Activated T-cell treated with anti-CD3 and anti-CD28 coated beads, Interleukin-2, amount 50 U/mL, for 4 hours (primary cell): ENCODE data around the gene STARD3. TPM values are rescaled to one million over a fixed set of nuclear protein-coding genes. Genes with fewer than 3 reads are reported as not detected.

Experiments
- ATAC-seq, 2 donors: fragments of 200-7000 bp; cut with Tn5 transposase; one replicate each; pipeline ENCODE4 v1.10.0; 2021
- DNase-seq: peaks from one replicate; pipeline ENCODE4 v3.0.0-alpha.2; 2020
- H3K27me3 Mint-ChIP-seq: one replicate; pipeline ENCODE4 v1.8.0; 2021; ENCODE audit warnings: low read depth, mixed read lengths
- H3K36me3 Mint-ChIP-seq: one replicate; pipeline ENCODE4 v1.8.0; 2022; ENCODE audit warnings: mixed read lengths; ENCODE audit not compliant: insufficient read depth
- H3K4me1 Mint-ChIP-seq: one replicate; pipeline ENCODE4 v1.8.0; 2021; ENCODE audit warnings: low read depth, mixed read lengths
- H3K4me3 Mint-ChIP-seq: one replicate; pipeline ENCODE4 v1.8.0; 2021; ENCODE audit warnings: mild to moderate bottlenecking, moderate library complexity, mixed read lengths
- H3K9me3 Mint-ChIP-seq: one replicate; pipeline ENCODE4 v1.8.0; 2021; ENCODE audit warnings: mixed read lengths
- total RNA-seq, 3 donors: library from RNA; stranded (reverse); gene quantifications; one replicate each; pipeline ENCODE4 v1.2.1, GENCODE V29; 2021

Gene STARD3
- total RNA-seq, 3 donors from 2014 or later = 66.0 to 67.1 (median 66.4) TPM

- DNase-seq (no peak), ATAC-seq (no peak)
- Mint-ChIP-seq H3K4me1 (peaks cover 9% of the 10 kb centered on the region), H3K36me3 (no peaks in the 10 kb centered on the region), H3K4me3 (no peak overlapping the region), H3K9me3 (no peaks in the 10 kb centered on the region), H3K27me3 (peaks cover 17% of the 10 kb centered on the region)
Measured at GRCh38 chr17:39669897-39670735, 33.2 kb downstream of the STARD3 start.

GRCh38 chr17:39670746-39671145, 33.8 kb downstream of the STARD3 start:
- peaks cover 17% of the 10 kb centered on the region for H3K27me3 Mint-ChIP-seq
- no peak overlapping the region for H3K4me3 Mint-ChIP-seq
- DNase-seq (no peak), ATAC-seq (no peak)
- no peaks in the 10 kb centered on the region for H3K9me3 Mint-ChIP-seq
- peaks cover 15% of the 10 kb centered on the region for H3K4me1 Mint-ChIP-seq
- no peaks in the 10 kb centered on the region for H3K36me3 Mint-ChIP-seq

- H3K4me3 Mint-ChIP-seq = no peak overlapping the region
- H3K9me3 Mint-ChIP-seq = no peaks in the 10 kb centered on the region
- peaks cover 10% of the 10 kb centered on the region for H3K27me3 Mint-ChIP-seq
- DNase-seq = no peak
- H3K36me3 Mint-ChIP-seq = no peaks in the 10 kb centered on the region
- no peak for ATAC-seq
- peaks cover 26% of the 10 kb centered on the region for H3K4me1 Mint-ChIP-seq
Measured at GRCh38 chr17:39671651-39672521, 34.9 kb downstream of the STARD3 start.

GRCh38 chr17:39672522-39673334, 35.8 kb downstream of the STARD3 start:
- peaks cover 34% of the 10 kb centered on the region for H3K4me1 Mint-ChIP-seq
- DNase-seq (no peak), ATAC-seq (no peak)
- H3K36me3 Mint-ChIP-seq = no peaks in the 10 kb centered on the region
- no peaks in the 10 kb centered on the region for H3K9me3 Mint-ChIP-seq
- peaks cover 8% of the 10 kb centered on the region for H3K27me3 Mint-ChIP-seq
- no peak overlapping the region for H3K4me3 Mint-ChIP-seq

GRCh38 chr17:39673335-39674081, 36.6 kb downstream of the STARD3 start:
- H3K9me3 Mint-ChIP-seq = no peaks in the 10 kb centered on the region
- DNase-seq (no peak), ATAC-seq (no peak)
- H3K4me3 Mint-ChIP-seq = no peak overlapping the region
- no peaks in the 10 kb centered on the region for H3K36me3 Mint-ChIP-seq
- peaks cover 40% of the 10 kb centered on the region for H3K4me1 Mint-ChIP-seq
- peaks cover 6% of the 10 kb centered on the region for H3K27me3 Mint-ChIP-seq

GRCh38 chr17:39674179-39674578, 37.2 kb downstream of the STARD3 start:
- Mint-ChIP-seq H3K4me3 (no peak overlapping the region), H3K9me3 (no peaks in the 10 kb centered on the region), H3K36me3 (no peaks in the 10 kb centered on the region), H3K27me3 (peaks cover 3% of the 10 kb centered on the region), H3K4me1 (peaks cover 44% of the 10 kb centered on the region)
- DNase-seq = no peak
- ATAC-seq = no peak

- no peaks in the 10 kb centered on the region for H3K9me3 Mint-ChIP-seq
- peaks cover 1% of the 10 kb centered on the region for H3K27me3 Mint-ChIP-seq
- H3K4me1 Mint-ChIP-seq = peaks cover 50% of the 10 kb centered on the region
- H3K4me3 Mint-ChIP-seq = no peak overlapping the region
- DNase-seq (no peak), ATAC-seq (no peak)
- H3K36me3 Mint-ChIP-seq = no peaks in the 10 kb centered on the region
Measured at GRCh38 chr17:39674702-39675389, 37.9 kb downstream of the STARD3 start.

- H3K27me3 Mint-ChIP-seq = no peaks in the 10 kb centered on the region
- DNase-seq = no peak
- ATAC-seq = peak in 1 of 2 donors; percentile 1
- H3K36me3 Mint-ChIP-seq = peaks cover 3% of the 10 kb centered on the region
- H3K9me3 Mint-ChIP-seq = no peaks in the 10 kb centered on the region
- no peak overlapping the region for H3K4me3 Mint-ChIP-seq
- peaks cover 57% of the 10 kb centered on the region for H3K4me1 Mint-ChIP-seq
Measured at GRCh38 chr17:39675390-39676082, 38.6 kb downstream of the STARD3 start.

GRCh38 chr17:39676198-39676819, 39.4 kb downstream of the STARD3 start:
- no peaks in the 10 kb centered on the region for H3K9me3 Mint-ChIP-seq
- no peaks in the 10 kb centered on the region for H3K27me3 Mint-ChIP-seq
- H3K4me1 Mint-ChIP-seq = peaks cover 63% of the 10 kb centered on the region
- ATAC-seq (peak; percentile 59), DNase-seq (no peak)
- H3K36me3 Mint-ChIP-seq = peaks cover 5% of the 10 kb centered on the region
- H3K4me3 Mint-ChIP-seq = no peak overlapping the region

DNA sequence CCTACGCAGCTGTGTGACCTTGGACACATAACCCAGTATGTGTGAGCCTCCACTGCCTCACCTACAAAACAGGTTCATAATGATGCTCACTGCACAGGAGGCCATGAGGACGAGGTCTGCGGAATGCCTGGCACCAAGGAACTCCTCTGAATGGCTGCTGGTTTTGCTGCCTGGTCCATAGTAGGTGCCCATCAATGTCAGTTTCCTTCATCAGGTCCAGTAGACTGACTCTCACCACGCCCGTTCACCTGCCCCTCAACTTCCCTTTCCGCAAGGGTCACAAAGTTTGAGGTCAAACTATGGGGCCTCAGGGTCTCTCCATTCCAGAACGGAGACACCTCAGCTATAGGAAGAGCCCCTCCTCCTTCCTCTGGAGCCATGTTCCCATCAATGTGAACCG, 40.1 kb downstream of the STARD3 start:
- H3K4me3 Mint-ChIP-seq = no peak overlapping the region
- no peaks in the 10 kb centered on the region for H3K27me3 Mint-ChIP-seq
- peaks cover 5% of the 10 kb centered on the region for H3K36me3 Mint-ChIP-seq
- ATAC-seq (no peak), DNase-seq (no peak)
- H3K4me1 Mint-ChIP-seq = peaks cover 59% of the 10 kb centered on the region
- no peaks in the 10 kb centered on the region for H3K9me3 Mint-ChIP-seq

- peaks cover 58% of the 10 kb centered on the region for H3K4me1 Mint-ChIP-seq
Measured at GRCh38 chr17:39677542-39678339, 40.8 kb downstream of the STARD3 start.

More at GRCh38 chr17:39677542-39678339, 40.8 kb downstream of the STARD3 start:
- H3K36me3 Mint-ChIP-seq = peaks cover 5% of the 10 kb centered on the region
- H3K9me3 Mint-ChIP-seq = no peaks in the 10 kb centered on the region
- no peak overlapping the region for H3K4me3 Mint-ChIP-seq
- no peak for ATAC-seq
- no peak for DNase-seq
- no peaks in the 10 kb centered on the region for H3K27me3 Mint-ChIP-seq
